Endodermal cell (in vitro differentiated cells): Measurements from ENCODE around the gene SCTR. TPM values are rescaled to one million over a fixed set of nuclear protein-coding genes. Genes with fewer than 3 reads are reported as not detected.
"Not testable (repeated sequence)": the region's sequence is repeated elsewhere in the genome, so short reads cannot be mapped to it uniquely, and the experiment has no call there.

Experiments used
- DNase-seq: peaks from one replicate; pipeline ENCODE4 v3.0.0-alpha.2; 2017
- H3K27ac ChIP-seq: 2 replicates; pipeline ENCODE4 v1.5.1; 2013; ENCODE audit warnings: mild to moderate bottlenecking, low read depth, low read length, moderate library complexity
- H3K27me3 ChIP-seq: 2 replicates; pipeline ENCODE4 v1.6.1; 2013; ENCODE audit warnings: mild to moderate bottlenecking, low read length, moderate library complexity; ENCODE audit not compliant: insufficient read depth, control insufficient read depth, poor library complexity, severe bottlenecking
- H3K36me3 ChIP-seq: 2 replicates; pipeline ENCODE4 v1.7.0; 2013; ENCODE audit warnings: mild to moderate bottlenecking, low read length, moderate library complexity; ENCODE audit not compliant: control insufficient read depth, insufficient read depth
- H3K4me1 ChIP-seq: one replicate; pipeline ENCODE4 v1.7.0; 2013; ENCODE audit warnings: low read length; ENCODE audit not compliant: control insufficient read depth, insufficient read depth
- H3K4me3 ChIP-seq: 2 replicates; pipeline ENCODE4 v1.5.1; 2013; ENCODE audit warnings: mild to moderate bottlenecking, low read length, moderate library complexity
- H3K9ac ChIP-seq: 2 replicates; pipeline ENCODE4 v1.6.1; 2013; ENCODE audit warnings: mild to moderate bottlenecking, low read length, moderate library complexity; ENCODE audit not compliant: poor library complexity, severe bottlenecking; ENCODE audit errors: extremely low read depth
- H3K9me3 ChIP-seq: 2 replicates; pipeline ENCODE4 v1.6.1; 2013; ENCODE audit warnings: mild to moderate bottlenecking, low read length, moderate library complexity; ENCODE audit not compliant: control insufficient read depth
- H3K27ac Mint-ChIP-seq: 2 replicates; pipeline ENCODE4 v1.8.0; 2020; ENCODE audit warnings: mixed read lengths
- H3K27me3 Mint-ChIP-seq: 2 replicates; pipeline ENCODE4 v1.8.0; 2021; ENCODE audit warnings: mild to moderate bottlenecking, mixed read lengths; ENCODE audit not compliant: insufficient read depth
- H3K36me3 Mint-ChIP-seq: 2 replicates; pipeline ENCODE4 v1.8.0; 2020; ENCODE audit warnings: low read depth, mixed read lengths
- H3K4me1 Mint-ChIP-seq: 2 replicates; pipeline ENCODE4 v1.8.0; 2020; ENCODE audit warnings: mixed read lengths
- H3K4me3 Mint-ChIP-seq: 2 replicates; pipeline ENCODE4 v1.8.0; 2020; ENCODE audit warnings: mild to moderate bottlenecking, moderate library complexity, mixed read lengths
- H3K9me3 Mint-ChIP-seq: 2 replicates; pipeline ENCODE4 v1.8.0; 2020; ENCODE audit warnings: mild to moderate bottlenecking, mixed read lengths
- CTCF ChIP-seq: fragments of 200-600 bp; sonication (generic); conservative IDR thresholded peaks from 2 replicates; pipeline ENCODE4 v1.5.0; 2021; ENCODE audit warnings: antibody characterized with exemption, mild to moderate bottlenecking
- WGBS, 2 experiments: methylation state at CpG; one replicate each; pipeline versions ENCODE4 v1.1.5 to v1.1.7; 2013; ENCODE audit warnings: missing lambda C conversion rate in 2 of 2, mixed read lengths in 1 of 2; ENCODE audit not compliant: insufficient coverage in 1 of 2, insufficient read length in 1 of 2; 5-methylcytosine and 5-hydroxymethylcytosine counted together
- total RNA-seq, 2 donors: library from RNA; stranded (reverse); fragmentation: NEBNext Ultra II Directional in 1 of 2; extraction: Animal tissue kit (Norgen Biotek cat#: 25700) in 1 of 2; gene quantifications; 2 replicates in 1 of 2; 3 replicates in 1 of 2; pipeline ENCODE4 v1.2.1, GENCODE V29; 2021

SCTR gene
- total RNA-seq, 2 donors from 2014 or later: 0.20 to 0.49 TPM

- H3K9me3 ChIP-seq: peaks cover 4% of the 10 kb centered on the region
- no peak overlapping the region for H3K4me3 ChIP-seq
- H3K36me3 ChIP-seq: no peaks in the 10 kb centered on the region
- Mint-ChIP-seq H3K4me3 (no peak overlapping the region), H3K36me3 (no peaks in the 10 kb centered on the region), H3K27ac (peak overlapping the region; percentile 71), H3K4me1 (peaks cover 11% of the 10 kb centered on the region), H3K9me3 (peaks cover 8% of the 10 kb centered on the region), H3K27me3 (peaks cover 2% of the 10 kb centered on the region)
- no peak overlapping the region for H3K9ac ChIP-seq
- H3K27ac ChIP-seq: no peak overlapping the region
- peak; percentile 84 for TF ChIP-seq CTCF
- no peaks in the 10 kb centered on the region for H3K4me1 ChIP-seq
- DNase-seq: peak; percentile 83
- no peaks in the 10 kb centered on the region for H3K27me3 ChIP-seq
- WGBS, 2 experiments: 85 to 91% methylated on average over 4 to 7 of the region's 7 CpGs
Observed at GRCh38 chr2:119407430-119408220, 116.7 kb downstream of the SCTR start.

GRCh38 chr2:119405151-119405550 is 119.1 kb downstream of the SCTR start:
- no peak for TF ChIP-seq CTCF
- no peak overlapping the region for H3K4me3 Mint-ChIP-seq
- peaks cover 4% of the 10 kb centered on the region for H3K27me3 Mint-ChIP-seq
- Histone ChIP-seq H3K4me1 (no peaks in the 10 kb centered on the region), H3K27ac (no peak overlapping the region), H3K9me3 (no peaks in the 10 kb centered on the region), H3K27me3 (no peaks in the 10 kb centered on the region), H3K36me3 (no peaks in the 10 kb centered on the region), H3K9ac (no peak overlapping the region), H3K4me3 (no peak overlapping the region)
- H3K9me3 Mint-ChIP-seq: peaks cover under 1% of the 10 kb centered on the region
- 85% methylated on average over 2 of the region's 2 CpGs; no CpG with 5 or more reads in 1 of the 2 experiments for WGBS, 2 experiments
- H3K4me1 Mint-ChIP-seq: peaks cover 11% of the 10 kb centered on the region
- H3K36me3 Mint-ChIP-seq: no peaks in the 10 kb centered on the region
- H3K27ac Mint-ChIP-seq: no peak overlapping the region
- peak; percentile 19 for DNase-seq

- H3K9me3 ChIP-seq, H3K4me1 ChIP-seq, H3K27me3 Mint-ChIP-seq, H3K36me3 ChIP-seq, H3K4me3 ChIP-seq, H3K4me1 Mint-ChIP-seq, H3K27ac ChIP-seq, H3K27me3 ChIP-seq, H3K27ac Mint-ChIP-seq, H3K4me3 Mint-ChIP-seq, H3K36me3 Mint-ChIP-seq, H3K9me3 Mint-ChIP-seq, H3K9ac ChIP-seq: not testable (repeated sequence)
- DNase-seq: peak; percentile 33
- 90 to 95% methylated on average over 7 to 12 of the region's 12 CpGs for WGBS, 2 experiments
Observed at GRCh38 chr2:119403618-119404017, 120.7 kb downstream of the SCTR start.
